GM10266 (cell line): ENCODE measurements around the gene CLDN6.

Experiments
- DNase-seq: peaks from one replicate; pipeline ENCODE4 v3.0.0; 2012; ENCODE audit errors: extremely low spot score
- CTCF ChIP-seq: IDR thresholded peaks from 2 replicates; pipeline ENCODE4 v1.5.1; 2012; ENCODE audit warnings: mild to moderate bottlenecking, low read depth; ENCODE audit not compliant: control insufficient read depth, insufficient read depth; ENCODE audit errors: missing control alignments

CLDN6 gene

GRCh38 chr16:3013998-3014690 lies 3.8 kb downstream of the CLDN6 start:
- no peak for DNase-seq
- no peak for TF ChIP-seq CTCF

GRCh38 chr16:3013491-3013951 lies 4.5 kb downstream of the CLDN6 start:
- TF ChIP-seq CTCF = no peak
- DNase-seq = no peak

DNA sequence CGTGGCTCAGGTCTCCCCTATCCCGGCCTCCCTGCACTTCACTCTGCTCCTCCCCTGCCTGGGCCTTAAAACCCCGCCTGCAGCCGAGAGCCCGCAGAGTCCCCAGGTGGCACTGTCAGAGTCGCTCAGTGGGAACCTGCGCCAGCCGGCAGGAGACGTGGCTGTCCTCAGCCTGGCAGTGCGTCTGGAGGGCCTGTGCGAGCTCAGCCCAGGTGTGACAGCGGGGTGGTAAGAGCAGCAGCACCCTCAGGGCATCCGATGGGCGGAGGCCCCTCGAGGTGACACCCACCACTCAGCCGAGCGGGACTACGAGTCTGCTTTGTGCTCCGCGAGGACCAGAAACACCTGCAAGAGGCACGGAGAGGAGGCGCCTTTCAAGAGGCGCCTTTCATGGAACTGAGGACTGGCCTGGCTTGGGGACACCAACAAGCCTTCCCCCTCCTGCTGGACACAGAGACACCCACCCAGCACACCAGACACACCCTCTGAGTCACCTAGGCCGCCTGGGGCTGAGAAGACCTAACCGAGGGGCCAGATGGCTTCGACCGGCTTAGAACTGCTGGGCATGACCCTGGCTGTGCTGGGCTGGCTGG lies 5.1 kb downstream of the CLDN6 start, which contains the start of gene CLDN9:
CLDN9 (plus strand) TSS at position 96 of the 593 bp plus-strand sequence; CDS start at position 536, 440 bp downstream.
- no peak for TF ChIP-seq CTCF
- DNase-seq = no peak

DNA sequence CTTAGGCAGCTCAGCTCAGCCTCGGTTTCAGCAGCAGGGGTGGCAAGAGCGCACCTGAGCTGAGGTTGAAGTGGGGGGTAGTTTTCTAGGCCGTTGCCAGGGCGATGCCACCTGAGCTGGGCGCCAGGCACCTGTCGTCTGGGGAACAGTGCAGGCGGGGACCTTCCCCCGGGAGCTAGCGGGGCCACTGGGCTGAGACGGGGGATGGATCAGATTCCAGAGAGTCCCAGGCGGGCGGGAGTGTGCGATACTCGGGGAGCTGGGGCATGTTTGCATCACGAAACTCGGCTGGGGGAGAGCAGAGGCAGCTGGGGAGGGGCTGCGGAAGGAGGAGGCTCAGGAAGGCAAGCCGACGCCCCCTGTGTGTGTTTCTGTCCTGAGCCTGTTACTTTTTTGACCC lies 5.7 kb downstream of the CLDN6 start:
- TF ChIP-seq CTCF = no peak
- DNase-seq = no peak

GRCh38 chr16:3010510-3010909 lies 7.5 kb downstream of the CLDN6 start:
- DNase-seq = no peak

DNA sequence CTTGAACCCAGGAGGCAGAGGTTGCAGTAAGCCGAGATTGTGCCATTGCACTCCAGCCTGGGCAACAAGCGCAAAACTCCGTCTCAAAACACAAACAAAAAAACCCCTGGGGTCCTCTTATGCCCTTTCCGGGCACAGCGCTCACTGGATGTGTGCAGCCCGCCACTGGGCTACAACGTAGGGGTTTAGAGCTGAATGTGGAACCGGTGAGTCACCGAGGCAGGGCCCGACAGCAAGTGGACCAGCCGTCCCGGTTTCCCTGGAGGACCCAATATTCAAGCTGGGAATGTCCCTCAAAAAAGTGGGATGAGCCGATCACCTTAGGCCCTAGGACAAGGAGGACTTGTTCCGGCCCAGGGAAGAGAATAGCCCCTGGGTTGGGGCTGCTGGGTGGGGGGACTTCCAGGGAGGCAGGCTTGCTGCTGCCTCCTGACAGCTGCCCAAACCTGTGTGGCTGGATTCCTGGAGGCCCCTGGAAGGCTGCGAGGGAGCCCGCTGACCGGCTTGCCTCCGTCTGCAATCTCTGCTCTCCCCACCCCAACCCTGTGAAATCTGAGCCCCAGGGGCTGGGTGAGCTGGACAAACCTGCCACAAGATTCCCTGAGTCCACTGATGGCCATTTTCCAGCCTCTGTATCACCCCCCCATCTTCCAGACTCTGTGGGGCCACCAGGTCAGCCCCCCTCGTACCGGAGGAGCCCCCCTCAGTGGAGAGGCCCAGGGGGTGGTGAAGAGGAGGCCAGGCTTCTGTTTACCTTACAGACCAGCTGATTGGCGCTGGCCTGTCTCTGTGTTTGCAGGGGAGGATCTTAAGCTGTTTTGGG lies 8.2 kb downstream of the CLDN6 start:
- no peak for DNase-seq
- TF ChIP-seq CTCF = no peak

More at GRCh38 chr16:3010510-3010909, 7.5 kb downstream of the CLDN6 start:
- no peak for TF ChIP-seq CTCF

GRCh38 chr16:3008690-3009037 lies 9.3 kb downstream of the CLDN6 start:
- no peak for DNase-seq
- no peak for TF ChIP-seq CTCF
